GM12878 (cell line): ENCODE results near the gene MS4A12. TPM values are rescaled to one million over a fixed set of nuclear protein-coding genes. Genes with fewer than 3 reads are reported as not detected.

Source experiments
- ATAC-seq: fragments of 200-7000 bp; cut with Tn5 transposase; 3 replicates; pipeline ENCODE4 v1.9.1; 2020; ENCODE audit warnings: mild to moderate bottlenecking, moderate library complexity
- BruUV-seq: library from RNA; stranded (reverse); fragments of 400-500 nt; replicated peaks from 2 replicates; lab custom pipeline; 2021; lab: Mats Ljungman, UMichigan
- CTCF ChIA-PET: fragments of 300-600 bp; sonication (Branson Sonifier 250); formaldehyde crosslinking; extraction: SDS; loops from one replicate; lab custom pipeline; 2021; ENCODE audit warnings: inconsistent platforms; lab: Yijun Ruan, JAX
- POLR2A ChIA-PET: fragments of 350-600 bp; formaldehyde crosslinking; extraction: SDS; loops from one replicate; lab custom pipeline; 2021; ENCODE audit warnings: inconsistent platforms; lab: Charles Lee
- RAD21 ChIA-PET: fragments of 300-600 bp; sonication (Branson Sonifier 250); formaldehyde crosslinking; loops from one replicate; lab custom pipeline; 2023; ENCODE audit warnings: antibody characterized with exemption; ENCODE audit not compliant: unreplicated experiment; lab: Charles Lee
- SMC1A ChIA-PET: fragments of 300-600 bp; sonication (Branson Sonifier 250); formaldehyde crosslinking; loops from one replicate; lab custom pipeline; 2023; ENCODE audit not compliant: unreplicated experiment, uncharacterized antibody; lab: Charles Lee
- DNase-seq: peaks from one replicate; pipeline ENCODE4 v3.0.0-alpha.2; 2011; ENCODE audit warnings: low read depth, low spot score
- FAIRE-seq: peaks from 3 replicates; lab custom pipeline; 2011; peaks lifted over from hg19 to GRCh38; lab: Jason Lieb, UNC
- H2AFZ ChIP-seq: 2 replicates; pipeline ENCODE4 v1.6.0; 2011; ENCODE audit warnings: low read depth, low read length, control low read depth; ENCODE audit not compliant: control insufficient read depth
- H3K27ac ChIP-seq: 2 replicates; pipeline ENCODE4 v1.5.1; 2011; ENCODE audit warnings: control low read depth; ENCODE audit not compliant: control insufficient read depth, insufficient read depth
- H3K27me3 ChIP-seq, 2 experiments: replicated peaks in 1 of 2; 2 replicates each; pipeline versions ENCODE4 v1.6.0 to v1.6.1; 2011; ENCODE audit warnings: low read length in 1 of 2; ENCODE audit not compliant: control insufficient read depth in 2 of 2, insufficient read depth in 2 of 2
- H3K36me3 ChIP-seq, 2 experiments: 2 replicates each; pipeline ENCODE4 v1.5.1; 2011; ENCODE audit warnings: low read length in 1 of 2; ENCODE audit not compliant: control insufficient read depth in 2 of 2, insufficient read depth in 2 of 2
- H3K4me1 ChIP-seq: 2 replicates; pipeline ENCODE4 v1.6.1; 2011; ENCODE audit warnings: mild to moderate bottlenecking, low read length, moderate library complexity, mixed read lengths; ENCODE audit not compliant: control insufficient read depth, insufficient read depth
- H3K4me2 ChIP-seq: 2 replicates; pipeline ENCODE4 v1.6.0; 2011; ENCODE audit warnings: control low read depth; ENCODE audit not compliant: control insufficient read depth, insufficient read depth
- H3K4me3 ChIP-seq: fragments of 200-600 bp; sonication (generic); 2 replicates; pipeline ENCODE4 v1.5.1; 2016
- H3K79me2 ChIP-seq: 2 replicates; pipeline ENCODE4 v1.6.0; 2011; ENCODE audit warnings: low read length; ENCODE audit not compliant: control insufficient read depth, insufficient read depth
- H3K9ac ChIP-seq: 2 replicates; pipeline ENCODE4 v1.8.0; 2011; ENCODE audit warnings: low read length, control low read depth, mixed read lengths; ENCODE audit not compliant: control insufficient read depth, insufficient read depth
- H3K9me3 ChIP-seq: replicated peaks from 3 replicates; pipeline ENCODE4 v1.5.1; 2011; ENCODE audit warnings: mild to moderate bottlenecking, low read length; ENCODE audit not compliant: control insufficient read depth, insufficient read depth
- H4K20me1 ChIP-seq: 2 replicates; pipeline ENCODE4 v1.6.0; 2011; ENCODE audit not compliant: control insufficient read depth, insufficient read depth
- IKZF2 ChIP-seq, 2 experiments: fragments of 450-650 bp; IDR thresholded peaks; 2 replicates each; pipeline ENCODE4 v1.6.1; 2017; ENCODE audit warnings: mild to moderate bottlenecking in 2 of 2, moderate library complexity in 2 of 2
- IRF4 ChIP-seq: IDR thresholded peaks from 2 replicates; pipeline ENCODE4 v1.6.1; 2011; ENCODE audit warnings: low read depth, low read length
- LARP7 ChIP-seq: fragments of 450-650 bp; IDR thresholded peaks from 2 replicates; pipeline ENCODE4 v1.6.1; 2017; ENCODE audit warnings: mild to moderate bottlenecking
- MEF2B ChIP-seq: fragments of 450-650 bp; IDR thresholded peaks from 2 replicates; pipeline ENCODE4 v1.6.1; 2018; ENCODE audit warnings: mild to moderate bottlenecking, moderate library complexity; ENCODE audit not compliant: partially characterized antibody, poor library complexity, severe bottlenecking
- RAD51 ChIP-seq: fragments of 450-650 bp; IDR thresholded peaks from 2 replicates; pipeline ENCODE4 v1.6.1; 2016; ENCODE audit warnings: moderate library complexity, mild to moderate bottlenecking, inconsistent platforms
- RB1 ChIP-seq: fragments of 450-650 bp; formaldehyde crosslinking; IDR thresholded peaks from 2 replicates; pipeline ENCODE4 v1.6.1; 2017; ENCODE audit warnings: mild to moderate bottlenecking, borderline replicate concordance
- TBL1XR1 ChIP-seq: IDR thresholded peaks from 2 replicates; pipeline ENCODE4 v1.6.1; 2012; ENCODE audit warnings: low read depth, low read length, improper control_type of control experiment
- YBX1 ChIP-seq: fragments of 450-650 bp; IDR thresholded peaks from 2 replicates; pipeline ENCODE4 v1.6.1; 2016; ENCODE audit warnings: antibody characterized with exemption
- ZBTB11 ChIP-seq: fragments of 450-650 bp; formaldehyde crosslinking; IDR thresholded peaks from 2 replicates; pipeline ENCODE4 v1.5.0; 2022; ENCODE audit warnings: mild to moderate bottlenecking, missing genetic modification characterization
- ZBTB4 ChIP-seq: fragments of 450-650 bp; formaldehyde crosslinking; IDR thresholded peaks from 2 replicates; pipeline ENCODE4 v1.4.0; 2022; ENCODE audit warnings: mild to moderate bottlenecking, moderate library complexity
- ZNF622 ChIP-seq: fragments of 450-650 bp; IDR thresholded peaks from 2 replicates; pipeline ENCODE4 v1.6.1; 2017; ENCODE audit warnings: mild to moderate bottlenecking, inconsistent platforms
- WGBS: methylation state at CpG from one replicate; pipeline ENCODE4 v1.1.6; 2016; ENCODE audit warnings: low lambda C conversion rate; ENCODE audit not compliant: insufficient replicate concordance, insufficient coverage; ENCODE audit errors: missing lambda C conversion rate; 5-methylcytosine and 5-hydroxymethylcytosine counted together
- in situ Hi-C: fragments of 300-500 bp; cut with MboI; formaldehyde crosslinking; loops from 9 replicates; pipeline ENCODE4 v1.14.3; 2018; ENCODE audit warnings: mixed read lengths
- intact Hi-C: fragments of 100-400 bp; cut with micrococcal nuclease; formaldehyde crosslinking; loops from one replicate; pipeline ENCODE4 v1.14.2; 2022; ENCODE audit not compliant: unreplicated experiment
- polyA plus RNA-seq, 11 experiments: library from polyadenylated mRNA; depleted of rRNA in 4 of 11; unstranded in 6 of 11; stranded (reverse) in 5 of 11; fragments of >200 nt; fragmentation: Nextera tagmentation in 4 of 11; fragmentation: Illumina TruSeq in 1 of 11; extraction: Ambion mirVana in 4 of 11; extraction: Trizol in 1 of 11; gene quantifications; 1 replicate in 1 of 11; 2 replicates in 10 of 11; pipeline versions ENCODE4 v1.2.1 to v1.2.3, GENCODE V29; 2011 to 2016; ENCODE audit warnings: inconsistent platforms in 2 of 11, missing spikeins in 2 of 11, low read depth in 1 of 11
- total RNA-seq, 4 experiments: library from RNA; depleted of rRNA in 3 of 4; stranded (reverse); fragments of >200 nt in 3 of 4; fragmentation: Illumina TruSeq in 1 of 4; extraction: Trizol in 1 of 4; gene quantifications; 2 replicates each; pipeline versions ENCODE4 v1.2.1 to v1.2.3, GENCODE V29; 2013 to 2021

Gene MS4A12
- total and polyA plus RNA-seq, 10 of the 15 experiments (the other 5 are each of a cell fraction or from before 2014, with no cell fraction given), result 0.05 TPM; not detected in 9

- in situ Hi-C loops (no loop called here), intact Hi-C loops (no loop called here)
- Histone ChIP-seq H3K4me2 (no peak overlapping the region), H3K79me2 (no peaks in the 10 kb centered on the region), H3K36me3 (no peaks in the 10 kb centered on the region), H4K20me1 (no peaks in the 10 kb centered on the region), H3K9ac (no peak overlapping the region), H3K4me1 (peaks cover 20% of the 10 kb centered on the region)
- WGBS, result 85% methylated on average over 3 of the region's 3 CpGs
- SMC1A ChIA-PET, result interaction anchor here (0.7 kb wide), 1 partner anchor 264 kb away, joined by 3 read pairs; no protein-coding TSS in a partner anchor
- TF ChIP-seq MEF2B (no peak), LARP7 (no peak), IRF4 (no peak), TBL1XR1 (no peak), ZBTB4 (CRISPR knock-in tag) (no peak), RAD51 (no peak), ZNF622 (no peak), YBX1 (no peak), IKZF2 (IDR thresholded peaks at IDR 0.05) (no peak), RB1 (no peak), ZBTB11 (CRISPR knock-in tag) (no peak)
- TF ChIP-seq, all 136 proteins: peak for 0
- FAIRE-seq (no peak), DNase-seq (no peak), ATAC-seq (no peak)
- CTCF ChIA-PET, result interaction anchor here (1.6 kb wide), 2 partner anchors 13 to 119 kb away, joined by 4 read pairs; no protein-coding TSS in a partner anchor
- H3K27me3 ChIP-seq, result no peaks in the 10 kb centered on the region
- no TSS peak for BruUV-seq
- H3K9me3 ChIP-seq, result no peaks in the 10 kb centered on the region; the same call in 2 of the 3 replicates
- RAD21 ChIA-PET, result interaction anchor here (1.2 kb wide), 1 partner anchor 137 kb away, joined by 3 read pairs; no protein-coding TSS in a partner anchor
- no peak overlapping the region for H3K27ac ChIP-seq
- POLR2A ChIA-PET, result no interaction called here
- H3K4me3 ChIP-seq, result no peak overlapping the region
- H2AFZ ChIP-seq, result no peak overlapping the region
Measured at GRCh38 chr11:60500276-60500910, 7.8 kb downstream of the MS4A12 start.
